SK-N-SH (cell line): ENCODE measurements around the gene NBEA.

Experiments used
- CHD2 ChIP-seq: fragments of 150-350 bp; IDR thresholded peaks from 2 replicates; pipeline ENCODE4 v1.6.1; 2018; ENCODE audit warnings: low read length; ENCODE audit not compliant: partially characterized antibody
- CTCF ChIP-seq: fragments of 200-600 bp; sonication (generic); IDR thresholded peaks from 2 replicates; pipeline ENCODE4 v1.6.1; 2017; ENCODE audit warnings: antibody characterized with exemption, mild to moderate bottlenecking, moderate library complexity
- EZH2phosphoT487 ChIP-seq: fragments of 200-600 bp; sonication (generic); IDR thresholded peaks from 2 replicates; pipeline ENCODE4 v1.6.1; 2017; ENCODE audit warnings: low read depth, mixed run types, mild to moderate bottlenecking, antibody characterized with exemption, moderate library complexity, borderline replicate concordance
- GATA2 ChIP-seq: sonication (generic); formaldehyde crosslinking; IDR thresholded peaks from 2 replicates; pipeline ENCODE4 v1.5.0; 2020; ENCODE audit warnings: mild to moderate bottlenecking, missing genetic modification reagents
- JUND ChIP-seq: IDR thresholded peaks from 2 replicates; pipeline ENCODE4 v1.4.0; 2012
- MAX ChIP-seq: IDR thresholded peaks from 2 replicates; pipeline ENCODE4 v1.4.0; 2012; ENCODE audit warnings: low read depth
- RAD21 ChIP-seq: IDR thresholded peaks from 2 replicates; pipeline ENCODE4 v1.6.1; 2012; ENCODE audit warnings: mild to moderate bottlenecking, low read length
- RFX5 ChIP-seq: IDR thresholded peaks from 2 replicates; pipeline ENCODE4 v1.6.1; 2012; ENCODE audit warnings: mild to moderate bottlenecking, improper control_type of control experiment, low read length
- SMC3 ChIP-seq: IDR thresholded peaks from 2 replicates; pipeline ENCODE4 v1.6.1; 2012; ENCODE audit warnings: low read depth, low read length, improper control_type of control experiment
- TAF1 ChIP-seq: IDR thresholded peaks from 2 replicates; pipeline ENCODE4 v1.6.1; 2012; ENCODE audit warnings: low read depth, mild to moderate bottlenecking, low read length, moderate library complexity, borderline replicate concordance
- USF1 ChIP-seq: IDR thresholded peaks from 2 replicates; pipeline ENCODE4 v1.4.0; 2012; ENCODE audit warnings: low read depth, borderline replicate concordance

- no peak for TF ChIP-seq RFX5
- TF ChIP-seq CTCF = no peak
- no peak for TF ChIP-seq CHD2
- TF ChIP-seq TAF1 = no peak
- TF ChIP-seq SMC3 = no peak
- TF ChIP-seq EZH2phosphoT487 = no peak
- TF ChIP-seq USF1 = no peak
- no peak for TF ChIP-seq GATA2 (CRISPR knock-in tag)
- TF ChIP-seq RAD21 = no peak
- no peak for TF ChIP-seq JUND
- no peak for TF ChIP-seq MAX
Observed at GRCh38 chr13:35144166-35144890, 202.3 kb downstream of the NBEA start.
